Measurements from ENCODE around the gene TFAP2A.

The TFAP2A gene

GRCh38 chr6:10414756-10415616 is at the start of gene TFAP2A:
Gene TFAP2A (minus strand): TSS chr6:10415074. CDS start chr6:10414991, 83 bp downstream.
- DNase-seq = no peak

- no peak for DNase-seq
Measured at GRCh38 chr6:10463491-10464481, 48.9 kb upstream of the TFAP2A start.

- no peak for DNase-seq
Measured at GRCh38 chr6:10463040-10463439, 48.2 kb upstream of the TFAP2A start.

DNA sequence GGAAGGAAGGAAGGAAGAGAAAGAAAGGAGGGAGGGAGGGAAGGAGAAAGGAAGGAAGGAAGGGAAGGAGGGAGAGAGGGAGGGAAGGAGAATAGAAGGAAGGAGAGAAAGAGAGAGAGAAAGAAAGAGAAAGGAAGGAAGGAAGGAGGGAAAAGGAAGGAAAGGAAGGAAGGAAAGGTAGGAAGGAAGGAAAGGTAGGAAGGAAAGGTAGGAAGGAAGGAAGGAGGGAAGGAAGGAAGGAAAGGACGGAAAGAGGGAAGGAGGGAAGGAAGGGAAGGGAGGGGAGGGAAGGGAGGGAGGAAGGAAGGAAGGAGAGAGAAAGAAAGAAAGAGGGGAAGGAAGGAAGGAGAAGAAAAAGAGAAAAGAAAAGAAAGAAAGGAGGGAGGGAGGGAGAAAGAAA is 47.0 kb upstream of the TFAP2A start:
- DNase-seq = no peak

GRCh38 chr6:10460096-10460495 is 45.2 kb upstream of the TFAP2A start:
- DNase-seq = no peak

- DNase-seq = no peak
Measured at GRCh38 chr6:10458287-10458686, 43.4 kb upstream of the TFAP2A start.

GRCh38 chr6:10453596-10453995 is 38.7 kb upstream of the TFAP2A start:
- no peak for DNase-seq

DNA sequence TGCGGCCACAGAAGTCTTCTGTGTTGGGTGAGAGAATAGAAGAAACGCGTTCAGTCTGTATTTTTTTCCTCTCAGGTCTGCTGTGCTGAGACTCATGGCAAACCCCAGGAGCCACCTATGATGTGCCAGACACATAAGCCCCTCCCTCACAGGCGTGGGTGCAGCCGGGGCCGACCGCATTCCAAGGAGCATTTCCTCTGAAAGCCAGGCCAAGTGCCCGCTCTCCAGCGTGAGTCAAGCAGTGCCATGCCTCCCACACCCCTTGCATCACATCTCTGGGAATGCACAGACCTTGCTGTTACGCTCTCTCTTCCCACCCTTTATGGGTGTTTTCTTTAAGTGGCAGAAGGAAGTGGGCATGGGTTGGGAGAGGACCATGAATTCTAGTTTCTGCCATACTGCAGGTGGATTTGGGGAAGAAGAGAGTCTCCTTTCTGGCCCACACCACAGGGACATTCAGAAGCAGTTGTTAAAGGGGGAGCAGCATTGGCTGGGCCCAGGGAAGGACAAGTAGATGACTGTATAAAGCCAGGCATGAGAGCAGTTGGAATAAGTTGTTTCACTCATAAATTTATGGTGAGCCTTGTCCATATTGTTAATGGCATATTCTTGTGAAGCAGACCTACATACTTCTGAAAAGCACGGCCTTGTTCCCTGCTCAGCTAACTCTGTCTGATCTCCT is 37.1 kb upstream of the TFAP2A start:
- no peak for DNase-seq

DNA sequence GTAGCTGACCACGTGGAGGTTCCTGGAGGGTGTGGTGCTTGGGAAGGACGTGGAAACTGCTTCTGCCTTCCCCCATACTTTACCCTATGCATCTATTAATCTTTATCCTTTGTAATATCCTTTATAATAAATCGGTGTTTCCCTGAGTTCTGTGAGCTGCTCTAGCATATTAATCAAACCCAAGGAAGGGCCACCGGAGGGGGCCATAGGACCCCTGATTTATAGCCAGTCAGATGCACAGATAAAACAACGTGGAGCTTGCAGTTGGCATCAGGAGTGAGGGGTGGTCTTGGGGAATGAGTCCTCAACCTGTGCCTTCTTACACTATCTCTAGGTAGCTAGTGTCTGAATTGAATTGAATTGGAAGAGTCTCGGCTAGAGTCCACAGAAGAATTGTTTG is 36.5 kb upstream of the TFAP2A start:
- DNase-seq = no peak

DNA sequence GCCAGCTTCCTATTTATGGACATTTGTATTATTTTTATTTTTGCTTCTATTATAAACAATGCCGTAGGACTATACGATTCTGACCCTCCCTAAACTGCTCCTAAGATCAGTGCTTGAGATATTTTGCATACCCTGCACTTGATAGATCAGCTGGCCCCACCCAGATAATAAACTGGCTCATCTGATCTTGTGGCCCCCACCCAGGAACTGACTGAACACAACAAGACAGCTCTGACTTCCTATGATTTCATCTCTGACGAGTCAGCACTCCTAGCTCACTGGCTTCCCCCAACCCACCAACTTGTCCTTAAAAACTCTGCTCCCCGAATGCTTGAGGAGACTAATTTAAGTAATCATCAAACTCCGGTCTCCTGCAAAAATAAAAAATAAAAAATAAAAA is 34.9 kb upstream of the TFAP2A start:
- DNase-seq = no peak

GRCh38 chr6:10448096-10448495 is 33.2 kb upstream of the TFAP2A start:
- no peak for DNase-seq

- DNase-seq = no peak
Measured at GRCh38 chr6:10446548-10446947, 31.7 kb upstream of the TFAP2A start.

- no peak for DNase-seq
Measured at GRCh38 chr6:10441655-10442009, 26.8 kb upstream of the TFAP2A start.

DNA sequence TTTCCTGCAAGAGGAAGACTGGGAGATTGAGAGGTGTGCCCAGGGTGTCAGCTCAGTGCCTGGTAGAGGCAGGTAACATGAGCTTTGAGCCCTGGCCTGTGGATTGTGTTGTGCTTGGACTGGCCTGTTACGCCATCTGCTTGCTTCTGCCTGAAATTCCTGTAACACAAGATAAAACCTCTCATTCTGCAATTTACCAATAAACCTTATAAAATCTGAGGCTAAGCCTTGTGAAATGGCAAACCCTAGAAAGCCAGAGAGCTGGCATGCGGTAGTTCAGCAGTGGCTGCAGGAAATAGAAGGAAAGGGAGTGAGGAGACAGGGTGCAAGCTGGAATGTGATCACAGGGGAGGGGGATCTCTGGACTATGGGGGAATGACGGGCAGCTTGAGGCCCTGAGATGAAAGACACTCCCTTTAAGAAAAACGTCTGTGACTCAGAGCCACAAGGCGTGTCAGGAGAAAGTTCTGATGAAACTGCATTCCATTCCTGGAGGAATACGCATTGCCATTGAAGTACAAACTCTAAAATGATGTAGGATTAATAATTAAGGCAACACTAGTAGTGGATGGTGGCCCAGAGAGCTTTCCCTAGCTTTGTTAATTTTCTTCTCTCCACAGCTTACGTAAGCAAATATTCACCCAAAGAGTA is 26.3 kb upstream of the TFAP2A start:
- DNase-seq = no peak

- DNase-seq = no peak
Measured at GRCh38 chr6:10437891-10438290, 23.0 kb upstream of the TFAP2A start.

DNA sequence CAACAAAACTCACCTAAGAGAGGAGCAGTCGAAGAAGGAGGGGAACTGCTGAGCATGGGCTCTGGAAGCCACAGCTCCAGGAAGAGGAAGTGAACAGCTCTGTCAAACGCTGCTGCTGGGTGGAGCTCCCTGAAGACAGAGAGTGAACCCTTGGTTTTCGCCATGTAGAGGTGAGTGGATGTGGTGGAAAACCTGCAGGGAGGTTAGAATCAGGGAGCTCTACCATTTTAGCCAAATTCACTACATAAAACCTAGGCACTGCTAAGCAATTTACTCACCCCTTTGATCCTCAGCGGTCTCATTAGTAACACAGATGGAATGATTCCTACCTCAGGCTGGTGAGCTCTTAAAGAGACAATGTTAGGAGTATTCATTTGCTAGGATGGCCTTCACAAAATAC is 19.4 kb upstream of the TFAP2A start:
- DNase-seq = no peak

- no peak for DNase-seq
Measured at GRCh38 chr6:10433322-10433721, 18.4 kb upstream of the TFAP2A start.

DNA sequence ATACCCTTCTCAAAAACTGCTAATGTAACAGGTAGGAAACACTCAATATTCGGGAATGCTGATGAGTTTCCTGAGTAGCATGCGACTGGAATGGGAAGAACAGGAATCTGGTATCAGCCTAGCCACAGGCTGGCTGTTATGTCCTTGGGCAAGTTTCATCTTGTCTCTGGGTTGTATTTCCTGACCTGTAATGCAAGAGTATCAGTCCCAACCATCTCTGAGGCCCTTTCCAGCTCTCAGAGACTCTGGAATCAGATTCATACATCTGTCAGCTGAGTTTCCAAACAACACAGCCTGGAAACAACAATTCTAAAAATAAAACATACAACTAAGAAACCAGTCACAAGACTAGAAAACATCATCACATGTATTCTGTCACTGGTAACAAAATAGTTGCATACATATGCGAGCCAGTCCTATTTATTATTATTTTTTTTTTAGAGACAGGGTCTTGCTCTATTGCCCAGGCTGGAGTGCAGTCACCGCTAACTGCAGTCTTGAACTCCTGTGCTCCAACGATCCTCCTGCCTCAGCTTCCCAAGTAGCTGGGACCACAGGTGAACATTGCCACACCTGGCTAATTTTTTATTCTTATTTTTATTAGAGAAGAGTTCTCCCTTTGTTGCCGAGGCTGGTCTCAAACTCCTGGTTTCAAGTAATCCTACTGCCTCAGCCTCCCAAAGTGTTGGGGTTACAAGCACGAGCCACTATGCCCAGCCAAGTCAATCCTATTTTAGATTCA is 16.7 kb upstream of the TFAP2A start:
- no peak for DNase-seq

GRCh38 chr6:10429638-10430427 is 15.0 kb upstream of the TFAP2A start:
- no peak for DNase-seq

DNA sequence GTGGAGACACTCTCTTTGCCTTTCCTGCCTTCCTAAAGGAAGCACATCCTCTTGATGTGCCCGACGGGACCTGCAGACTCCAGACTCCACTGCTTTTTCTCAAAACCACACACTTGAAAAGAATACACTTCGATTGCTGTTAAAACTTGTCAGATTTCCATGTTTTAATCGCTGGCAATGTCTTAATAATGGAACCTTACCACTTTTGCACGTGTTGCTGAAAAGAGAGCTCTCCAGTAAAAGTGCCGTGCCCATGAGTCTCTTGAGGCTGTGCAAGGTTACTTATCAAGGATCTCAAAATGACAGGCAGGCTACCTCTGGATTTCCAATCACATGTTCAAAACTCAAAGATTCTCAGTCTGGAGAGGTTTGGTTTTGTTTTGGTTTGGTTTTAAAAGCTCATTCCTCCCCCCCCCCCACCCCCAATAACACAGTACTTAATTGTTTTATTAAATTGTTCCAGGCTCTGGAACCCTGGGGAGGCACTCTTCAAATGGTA is 12.0 kb upstream of the TFAP2A start:
- no peak for DNase-seq

Data from activated CD4-positive, CD25-positive, alpha-beta regulatory T cell (primary cell).